NCI-H2171 treated with DMSO at 0.1 percent for 48 hours (cell line): ENCODE results near the gene AGPAT3.
A peak's percentile ranks its signal among the peaks of the same experiment; 100 is the strongest.

Source experiments
- DNase-seq: peaks from one replicate; lab custom pipeline; 2025; lab: John Stamatoyannopoulos, UW

Gene AGPAT3

GRCh38 chr21:43865540-43866259 lies 677 bp downstream of the AGPAT3 start:
- no peak for DNase-seq

GRCh38 chr21:43866260-43866629 lies 1.2 kb downstream of the AGPAT3 start:
- peak; percentile 88 for DNase-seq

GRCh38 chr21:43866659-43867331 lies 1.8 kb downstream of the AGPAT3 start:
- no peak for DNase-seq

- DNase-seq, result no peak
Observed at GRCh38 chr21:43867332-43867703, 2.3 kb downstream of the AGPAT3 start.

DNA sequence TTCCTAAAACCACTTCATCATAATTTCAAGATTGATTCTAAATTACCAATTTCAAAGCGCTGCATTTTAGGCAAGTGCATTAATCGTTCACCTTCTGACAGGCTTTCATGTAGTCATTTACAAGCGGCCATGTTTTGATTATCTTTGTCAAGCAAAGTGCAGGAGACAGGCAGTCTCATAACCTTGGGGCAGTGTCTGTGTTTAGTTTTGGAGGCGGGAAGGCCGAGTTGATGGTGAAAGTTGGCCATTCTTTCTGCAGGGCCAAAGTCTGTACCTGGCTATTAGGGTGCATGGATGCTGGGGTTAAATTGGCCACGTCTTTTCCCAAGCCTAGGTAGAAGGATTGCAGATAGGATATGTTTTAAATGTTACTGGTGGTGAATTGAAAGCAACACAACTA lies 2.9 kb downstream of the AGPAT3 start:
- no peak for DNase-seq

DNA sequence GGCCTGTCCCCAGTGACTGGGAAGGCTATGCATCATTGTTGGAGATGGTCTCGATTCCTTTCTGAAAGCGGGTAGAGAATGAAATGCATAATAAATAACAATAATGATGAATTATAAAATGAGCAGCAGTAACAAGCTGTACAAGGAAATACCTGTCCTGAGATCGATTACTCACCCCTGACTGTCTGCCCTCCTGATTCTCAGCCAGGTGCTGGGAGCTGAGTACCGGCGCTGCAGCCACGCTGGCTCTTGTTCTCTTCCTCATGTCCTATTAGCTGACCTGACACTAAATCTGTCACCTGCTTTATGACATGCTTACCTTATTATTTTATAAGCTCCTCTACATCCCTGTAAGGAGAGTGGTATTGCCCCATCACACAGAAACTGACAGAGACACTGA lies 3.4 kb downstream of the AGPAT3 start:
- DNase-seq, result no peak

DNA sequence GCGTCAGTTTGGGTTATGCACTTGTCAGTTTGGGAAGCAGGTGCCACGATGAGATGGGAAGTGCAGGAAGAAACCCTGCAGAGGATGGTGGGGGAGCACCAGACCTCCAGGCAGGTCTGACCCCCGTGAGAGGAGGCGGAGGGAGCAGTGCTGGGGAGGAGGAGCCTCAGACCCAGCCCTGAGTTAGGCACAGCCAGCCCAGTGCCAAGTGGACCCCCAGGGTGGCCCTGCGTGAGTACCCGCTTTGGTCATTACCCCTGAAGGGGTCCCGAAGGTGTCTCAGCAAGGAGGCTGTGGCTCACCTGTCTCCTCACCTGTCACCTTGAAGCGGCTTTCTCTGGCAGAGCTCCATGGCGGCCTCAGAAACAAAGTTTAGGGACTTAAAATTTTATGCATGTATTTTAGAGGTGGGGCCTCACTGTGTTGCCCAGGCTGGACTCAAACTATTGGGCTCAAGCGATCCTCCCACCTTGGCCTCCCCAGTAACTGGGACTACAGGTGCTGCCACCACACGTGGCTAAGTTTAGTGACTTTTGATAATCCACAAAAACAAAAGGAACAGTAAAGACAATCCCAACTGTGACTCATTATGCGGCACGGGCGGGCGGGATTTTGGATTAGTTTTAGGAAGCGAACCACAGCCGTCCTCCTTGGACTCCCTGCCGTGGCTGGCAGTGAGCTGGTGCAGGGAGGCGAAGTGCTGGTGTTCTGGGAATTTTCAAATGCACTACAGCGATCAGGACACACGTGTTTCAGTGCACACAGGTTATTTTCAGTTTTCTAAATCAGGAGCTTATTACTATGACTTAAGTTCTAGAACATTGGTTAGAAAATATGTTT lies 4.7 kb downstream of the AGPAT3 start:
- no peak for DNase-seq

GRCh38 chr21:43871487-43871886 lies 6.5 kb downstream of the AGPAT3 start:
- DNase-seq, result no peak

- DNase-seq, result no peak
Observed at GRCh38 chr21:43872531-43873197, 7.6 kb downstream of the AGPAT3 start.

DNA sequence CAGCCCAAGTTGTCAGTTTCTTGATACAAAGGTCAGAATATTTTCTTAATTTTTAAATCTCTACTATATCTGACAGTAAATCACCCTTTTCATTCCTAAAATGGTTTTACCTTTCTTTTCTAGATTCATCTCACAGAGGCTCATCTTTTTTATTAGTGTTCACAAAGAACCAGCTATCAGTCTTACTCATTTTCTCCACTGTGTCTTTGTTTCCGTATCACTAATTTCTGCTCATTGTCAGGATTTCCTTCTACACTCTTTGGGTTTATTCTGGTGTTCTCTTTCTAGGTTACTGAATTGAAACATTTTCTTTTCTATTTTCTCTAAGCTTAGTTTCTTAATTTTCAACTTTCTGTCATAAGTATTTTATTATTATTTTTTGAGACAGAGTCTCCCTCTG lies 8.7 kb downstream of the AGPAT3 start:
- DNase-seq, result no peak

DNA sequence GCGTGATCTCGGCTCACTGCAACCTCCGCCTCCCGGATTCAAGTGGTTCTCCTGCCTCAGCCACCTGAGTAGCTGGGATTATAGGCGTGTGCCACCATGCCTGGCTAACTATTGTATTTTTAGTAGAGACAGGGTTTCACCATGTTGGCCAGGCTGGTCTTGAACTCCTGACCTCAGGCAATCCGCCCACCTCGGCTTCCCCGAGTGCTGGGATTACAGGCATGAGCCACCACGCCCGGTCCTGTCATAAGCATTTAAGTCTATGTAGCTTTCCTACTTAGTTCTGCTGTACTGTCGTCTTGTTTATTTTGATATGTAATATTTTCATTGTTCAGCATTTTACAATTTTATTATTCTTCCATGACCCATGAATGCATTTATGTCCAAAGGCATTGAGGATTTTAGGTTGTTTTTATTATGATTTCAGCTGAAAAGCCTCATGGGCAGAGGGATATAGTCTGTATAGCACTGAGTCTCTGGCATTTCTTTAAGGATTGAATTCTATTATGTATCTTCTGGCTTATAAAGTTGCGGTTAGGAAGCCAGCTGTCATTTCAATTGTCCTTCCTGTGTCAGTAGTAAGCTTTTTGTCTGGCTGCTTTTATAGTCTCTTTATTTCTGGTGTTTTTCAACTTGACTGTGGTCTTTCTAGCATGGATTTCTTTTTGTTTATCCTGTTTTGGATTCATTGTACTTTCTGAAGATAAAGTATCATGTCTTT lies 9.2 kb downstream of the AGPAT3 start:
- no peak for DNase-seq

- DNase-seq, result no peak
Observed at GRCh38 chr21:43876605-43877004, 11.6 kb downstream of the AGPAT3 start.

- no peak for DNase-seq
Observed at GRCh38 chr21:43877936-43878575, 13.0 kb downstream of the AGPAT3 start.

DNA sequence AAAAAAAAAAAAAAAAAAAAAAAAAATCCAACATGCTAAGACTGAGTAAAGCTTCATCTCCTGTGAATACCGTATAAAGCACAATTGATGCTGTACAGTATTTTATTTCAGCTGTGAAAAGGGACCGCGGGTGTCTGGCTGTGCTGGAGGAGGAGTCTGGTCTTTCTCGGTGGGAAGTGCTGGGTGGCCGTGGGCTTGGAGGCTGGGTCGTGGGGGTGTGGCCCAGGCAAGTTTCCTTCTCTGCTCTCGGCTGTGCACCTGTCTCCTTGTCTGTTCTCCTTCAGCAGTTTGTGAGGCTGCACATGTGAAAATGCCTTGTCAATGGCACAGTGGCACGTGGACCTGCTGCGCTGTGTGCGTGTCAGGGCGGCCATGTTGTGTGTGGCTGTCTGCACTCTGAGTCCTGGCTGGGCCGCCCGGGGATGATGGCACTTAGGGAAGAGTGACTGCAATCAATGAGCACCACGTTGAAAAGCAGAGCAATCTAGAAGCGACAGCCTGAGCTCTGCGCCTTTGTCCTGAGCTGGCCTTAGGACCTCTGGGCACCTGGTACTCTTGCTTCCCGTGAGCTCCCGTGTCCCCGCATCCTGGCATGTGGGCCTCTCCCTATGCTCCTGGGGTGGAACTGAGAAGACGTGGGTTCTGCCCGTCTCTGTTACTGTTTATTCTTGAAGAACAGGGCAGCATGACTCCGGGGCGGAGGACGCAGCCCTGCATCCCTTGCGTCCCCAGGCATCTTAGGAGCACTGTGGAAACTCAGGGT lies 14.5 kb downstream of the AGPAT3 start:
- no peak for DNase-seq

DNA sequence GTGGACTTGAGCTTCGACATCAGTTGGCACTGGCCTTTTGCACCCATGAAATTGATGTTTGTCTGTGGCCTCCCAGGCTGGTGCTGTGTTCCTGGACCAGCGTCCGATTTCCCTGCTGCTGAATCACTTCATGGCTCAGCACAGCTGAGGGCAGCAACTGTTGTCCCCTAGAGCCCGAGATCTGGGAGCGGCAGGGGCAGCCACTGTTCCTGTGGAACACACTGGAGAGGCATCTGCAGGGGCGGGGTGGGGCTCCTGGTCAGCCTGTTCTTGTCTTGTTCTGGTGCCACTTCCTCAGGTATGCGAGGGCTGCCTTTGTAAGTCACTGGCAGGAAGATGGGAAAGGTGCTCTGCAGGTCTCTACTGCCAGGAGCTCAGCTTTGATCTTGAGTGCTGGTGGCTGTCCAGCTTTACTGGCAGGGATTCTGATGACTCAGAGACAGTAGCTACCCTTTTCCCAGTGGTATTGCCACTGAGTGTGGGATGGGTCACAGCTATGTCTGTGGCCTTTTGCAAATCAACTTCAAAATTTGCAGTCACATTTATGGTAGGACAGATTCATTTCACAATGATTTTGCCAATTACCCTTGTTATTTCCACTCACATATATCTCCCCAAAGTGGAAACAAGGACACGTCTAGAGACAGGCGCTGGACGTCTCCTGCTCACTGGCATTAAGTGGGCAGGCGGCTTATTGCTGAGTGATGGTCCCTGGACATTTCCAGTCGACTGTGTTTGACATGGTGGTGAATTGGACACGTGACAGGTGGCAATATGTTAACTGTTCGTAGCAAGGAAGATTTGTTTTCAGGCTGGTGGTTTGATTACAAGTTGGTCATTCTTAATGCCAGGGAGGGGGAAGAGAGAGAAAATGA lies 15.3 kb downstream of the AGPAT3 start:
- no peak for DNase-seq

GRCh38 chr21:43881283-43881682 lies 16.3 kb downstream of the AGPAT3 start:
- no peak for DNase-seq

DNA sequence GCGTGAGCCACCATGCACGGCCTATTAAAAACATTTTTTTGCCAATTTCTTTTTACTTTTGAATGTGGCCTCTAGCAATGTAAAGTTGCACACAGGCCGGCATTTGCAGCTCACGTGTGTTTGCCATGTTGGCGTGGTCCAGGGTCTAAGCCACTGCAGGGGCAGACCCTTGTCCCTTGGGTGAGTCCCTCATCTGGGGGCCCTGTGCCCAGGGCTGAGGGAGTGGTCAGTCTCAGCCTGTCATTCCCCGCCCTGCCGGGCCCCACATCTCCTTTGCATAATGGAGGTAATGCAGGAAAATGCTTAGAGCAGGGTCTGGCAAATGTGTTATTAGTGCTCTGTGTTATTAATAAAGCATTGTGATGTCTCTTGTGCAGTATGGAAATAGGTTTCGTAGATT lies 16.9 kb downstream of the AGPAT3 start:
- DNase-seq, result no peak

- DNase-seq, result no peak
Observed at GRCh38 chr21:43882952-43883545, 18.0 kb downstream of the AGPAT3 start.
